ENCODE data around the gene TRAPPC4.

Gene TRAPPC4

GRCh38 chr11:119024430-119025098, 6.0 kb downstream of the TRAPPC4 start:
- H3K4me3 ChIP-seq (ENCODE audit: low read length) = no peak overlapping the region
- DNase-seq (ENCODE audit: low read depth) = no peak
- no peak for TF ChIP-seq CTCF (IDR thresholded peaks at IDR 0.05; ENCODE audit: insufficient read depth, low read depth, low read length, missing control alignments)

GRCh38 chr11:119025099-119025473, 6.5 kb downstream of the TRAPPC4 start:
- TF ChIP-seq CTCF (IDR thresholded peaks at IDR 0.05; ENCODE audit: insufficient read depth, low read depth, low read length, missing control alignments) = no peak
- no peak overlapping the region for H3K4me3 ChIP-seq (ENCODE audit: low read length)
- DNase-seq (ENCODE audit: low read depth) = no peak

GRCh38 chr11:119025541-119025940, 7.0 kb downstream of the TRAPPC4 start:
- no peak for TF ChIP-seq CTCF (IDR thresholded peaks at IDR 0.05; ENCODE audit: insufficient read depth, low read depth, low read length, missing control alignments)
- no peak overlapping the region for H3K4me3 ChIP-seq (ENCODE audit: low read length)
- DNase-seq (ENCODE audit: low read depth) = no peak

- TF ChIP-seq CTCF (IDR thresholded peaks at IDR 0.05; ENCODE audit: insufficient read depth, low read depth, low read length, missing control alignments) = no peak
- no peak overlapping the region for H3K4me3 ChIP-seq (ENCODE audit: low read length)
- DNase-seq (ENCODE audit: low read depth) = no peak
Measured at GRCh38 chr11:119025978-119026766, 7.6 kb downstream of the TRAPPC4 start.

- DNase-seq (ENCODE audit: low read depth) = no peak
- no peak overlapping the region for H3K4me3 ChIP-seq (ENCODE audit: low read length)
- TF ChIP-seq CTCF (IDR thresholded peaks at IDR 0.05; ENCODE audit: insufficient read depth, low read depth, low read length, missing control alignments) = no peak
Measured at GRCh38 chr11:119026970-119027369, 8.4 kb downstream of the TRAPPC4 start.

GRCh38 chr11:119027561-119028345, 9.2 kb downstream of the TRAPPC4 start:
- no peak for DNase-seq (ENCODE audit: low read depth)
- H3K4me3 ChIP-seq (ENCODE audit: low read length) = no peak overlapping the region
- no peak for TF ChIP-seq CTCF (IDR thresholded peaks at IDR 0.05; ENCODE audit: insufficient read depth, low read depth, low read length, missing control alignments)
